ENCODE measurements around the gene SLC35F1.
A peak's percentile ranks its signal among the peaks of the same experiment; 100 is the strongest.

Gene SLC35F1

GRCh38 chr6:118152524-118152923, 245.5 kb downstream of the SLC35F1 start:
- Mint-ChIP-seq H3K27me3 (peaks cover 22% of the 10 kb centered on the region), H3K27ac (ENCODE audit: low read depth) (no peak overlapping the region), H3K4me3 (no peak overlapping the region), H3K4me1 (no peaks in the 10 kb centered on the region), H3K9me3 (no peaks in the 10 kb centered on the region), H3K36me3 (ENCODE audit: insufficient read depth) (peaks cover 1% of the 10 kb centered on the region)
- ATAC-seq (replicated peaks; ENCODE audit: extremely low read depth, poor library complexity, severe bottlenecking): no peak
- no peak for DNase-seq (ENCODE audit: low spot score in 2 of 2)

GRCh38 chr6:118161343-118161742, 254.3 kb downstream of the SLC35F1 start:
- H3K4me1 Mint-ChIP-seq: no peaks in the 10 kb centered on the region

GRCh38 chr6:118163542-118163941, 256.5 kb downstream of the SLC35F1 start:
- H3K4me3 Mint-ChIP-seq: no peak overlapping the region
- ATAC-seq (replicated peaks; ENCODE audit: extremely low read depth, poor library complexity, severe bottlenecking): no peak
- no peak overlapping the region for H3K27ac Mint-ChIP-seq (ENCODE audit: low read depth)
- H3K9me3 Mint-ChIP-seq: no peaks in the 10 kb centered on the region
- peaks cover 24% of the 10 kb centered on the region for H3K27me3 Mint-ChIP-seq
- peaks cover 2% of the 10 kb centered on the region for H3K36me3 Mint-ChIP-seq (ENCODE audit: insufficient read depth)
- no peaks in the 10 kb centered on the region for H3K4me1 Mint-ChIP-seq
- no peak for DNase-seq (ENCODE audit: low spot score in 2 of 2)

More at GRCh38 chr6:118161343-118161742, 254.3 kb downstream of the SLC35F1 start:
- ATAC-seq (replicated peaks; ENCODE audit: extremely low read depth, poor library complexity, severe bottlenecking): no peak
- Mint-ChIP-seq H3K4me3 (no peak overlapping the region), H3K9me3 (no peaks in the 10 kb centered on the region), H3K27ac (ENCODE audit: low read depth) (no peak overlapping the region), H3K27me3 (peaks cover 30% of the 10 kb centered on the region), H3K36me3 (ENCODE audit: insufficient read depth) (no peaks in the 10 kb centered on the region)
- no peak for DNase-seq (ENCODE audit: low spot score in 2 of 2)

- ATAC-seq (replicated peaks; ENCODE audit: extremely low read depth, poor library complexity, severe bottlenecking): no peak
- Mint-ChIP-seq H3K27me3 (peaks cover 22% of the 10 kb centered on the region), H3K36me3 (ENCODE audit: insufficient read depth) (peaks cover 2% of the 10 kb centered on the region), H3K4me1 (no peaks in the 10 kb centered on the region), H3K27ac (ENCODE audit: low read depth) (no peak overlapping the region), H3K9me3 (no peaks in the 10 kb centered on the region), H3K4me3 (no peak overlapping the region)
- no peak for DNase-seq (ENCODE audit: low spot score in 2 of 2)
Measured at GRCh38 chr6:118165500-118165899, 258.4 kb downstream of the SLC35F1 start.

- H3K4me3 Mint-ChIP-seq: no peak overlapping the region
- peaks cover 19% of the 10 kb centered on the region for H3K27me3 Mint-ChIP-seq
- peaks cover 2% of the 10 kb centered on the region for H3K9me3 Mint-ChIP-seq
- H3K36me3 Mint-ChIP-seq (ENCODE audit: insufficient read depth): peaks cover 2% of the 10 kb centered on the region
- no peak for DNase-seq (ENCODE audit: low spot score in 2 of 2)
- no peak for ATAC-seq (replicated peaks; ENCODE audit: extremely low read depth, poor library complexity, severe bottlenecking)
- H3K27ac Mint-ChIP-seq (ENCODE audit: low read depth): no peak overlapping the region
- no peaks in the 10 kb centered on the region for H3K4me1 Mint-ChIP-seq
Measured at GRCh38 chr6:118168421-118168820, 261.4 kb downstream of the SLC35F1 start.

GRCh38 chr6:118171852-118172251, 264.8 kb downstream of the SLC35F1 start:
- Mint-ChIP-seq H3K27ac (ENCODE audit: low read depth) (no peak overlapping the region), H3K4me1 (no peaks in the 10 kb centered on the region), H3K27me3 (peaks cover 19% of the 10 kb centered on the region), H3K4me3 (no peak overlapping the region), H3K36me3 (ENCODE audit: insufficient read depth) (peaks cover 2% of the 10 kb centered on the region), H3K9me3 (peaks cover 12% of the 10 kb centered on the region)
- ATAC-seq (replicated peaks; ENCODE audit: extremely low read depth, poor library complexity, severe bottlenecking) (no peak), DNase-seq (ENCODE audit: low spot score in 2 of 2) (no peak)

- ATAC-seq (replicated peaks; ENCODE audit: extremely low read depth, poor library complexity, severe bottlenecking): no peak
- H3K27me3 Mint-ChIP-seq: peaks cover 27% of the 10 kb centered on the region
Measured at GRCh38 chr6:118174071-118174470, 267.0 kb downstream of the SLC35F1 start.

GRCh38 chr6:118177720-118178119, 270.7 kb downstream of the SLC35F1 start:
- DNase-seq (ENCODE audit: low spot score in 2 of 2): no peak
- H3K27ac Mint-ChIP-seq (ENCODE audit: low read depth): no peak overlapping the region
- H3K27me3 Mint-ChIP-seq: peaks cover 51% of the 10 kb centered on the region
- no peaks in the 10 kb centered on the region for H3K36me3 Mint-ChIP-seq (ENCODE audit: insufficient read depth)
- ATAC-seq (replicated peaks; ENCODE audit: extremely low read depth, poor library complexity, severe bottlenecking): no peak
- no peaks in the 10 kb centered on the region for H3K4me1 Mint-ChIP-seq
- H3K4me3 Mint-ChIP-seq: no peak overlapping the region
- H3K9me3 Mint-ChIP-seq: peaks cover 12% of the 10 kb centered on the region

More at GRCh38 chr6:118174071-118174470, 267.0 kb downstream of the SLC35F1 start:
- no peak for DNase-seq (ENCODE audit: low spot score in 2 of 2)
- Mint-ChIP-seq H3K4me1 (no peaks in the 10 kb centered on the region), H3K4me3 (no peak overlapping the region), H3K36me3 (ENCODE audit: insufficient read depth) (no peaks in the 10 kb centered on the region), H3K27ac (ENCODE audit: low read depth) (no peak overlapping the region), H3K9me3 (peaks cover 12% of the 10 kb centered on the region)

GRCh38 chr6:118179048-118179447, 272.0 kb downstream of the SLC35F1 start:
- peaks cover 5% of the 10 kb centered on the region for H3K9me3 Mint-ChIP-seq
- no peak overlapping the region for H3K4me3 Mint-ChIP-seq
- no peak for DNase-seq (ENCODE audit: low spot score in 2 of 2)

GRCh38 chr6:118186672-118187567, 279.9 kb downstream of the SLC35F1 start:
- H3K27ac Mint-ChIP-seq (ENCODE audit: low read depth): peak overlapping the region; percentile 13
- no peak for ATAC-seq (replicated peaks; ENCODE audit: extremely low read depth, poor library complexity, severe bottlenecking)
- peaks cover 10% of the 10 kb centered on the region for H3K4me1 Mint-ChIP-seq
- H3K27me3 Mint-ChIP-seq: peaks cover 30% of the 10 kb centered on the region
- no peak for DNase-seq (ENCODE audit: low spot score in 2 of 2)
- no peak overlapping the region for H3K4me3 Mint-ChIP-seq
- no peaks in the 10 kb centered on the region for H3K36me3 Mint-ChIP-seq (ENCODE audit: insufficient read depth)
- H3K9me3 Mint-ChIP-seq: no peaks in the 10 kb centered on the region

More at GRCh38 chr6:118179048-118179447, 272.0 kb downstream of the SLC35F1 start:
- H3K4me1 Mint-ChIP-seq: no peaks in the 10 kb centered on the region
- no peaks in the 10 kb centered on the region for H3K36me3 Mint-ChIP-seq (ENCODE audit: insufficient read depth)
- ATAC-seq (replicated peaks; ENCODE audit: extremely low read depth, poor library complexity, severe bottlenecking): no peak
- H3K27ac Mint-ChIP-seq (ENCODE audit: low read depth): no peak overlapping the region
- peaks cover 51% of the 10 kb centered on the region for H3K27me3 Mint-ChIP-seq

GRCh38 chr6:118187568-118188164, 280.6 kb downstream of the SLC35F1 start:
- peaks cover 10% of the 10 kb centered on the region for H3K4me1 Mint-ChIP-seq
- no peak for ATAC-seq (replicated peaks; ENCODE audit: extremely low read depth, poor library complexity, severe bottlenecking)

GRCh38 chr6:118188561-118188960, 281.5 kb downstream of the SLC35F1 start:
- Mint-ChIP-seq H3K27ac (ENCODE audit: low read depth) (no peak overlapping the region), H3K4me3 (no peak overlapping the region), H3K27me3 (peaks cover 29% of the 10 kb centered on the region), H3K9me3 (no peaks in the 10 kb centered on the region), H3K4me1 (peaks cover 10% of the 10 kb centered on the region), H3K36me3 (ENCODE audit: insufficient read depth) (no peaks in the 10 kb centered on the region)
- ATAC-seq (replicated peaks; ENCODE audit: extremely low read depth, poor library complexity, severe bottlenecking) (no peak), DNase-seq (ENCODE audit: low spot score in 2 of 2) (no peak)

More at GRCh38 chr6:118187568-118188164, 280.6 kb downstream of the SLC35F1 start:
- Mint-ChIP-seq H3K36me3 (ENCODE audit: insufficient read depth) (no peaks in the 10 kb centered on the region), H3K27me3 (peaks cover 26% of the 10 kb centered on the region), H3K27ac (ENCODE audit: low read depth) (peak overlapping the region; percentile 13), H3K9me3 (no peaks in the 10 kb centered on the region), H3K4me3 (no peak overlapping the region)
- DNase-seq (ENCODE audit: low spot score in 2 of 2): no peak

GRCh38 chr6:118197539-118197938, 290.5 kb downstream of the SLC35F1 start:
- no peak for ATAC-seq (replicated peaks; ENCODE audit: extremely low read depth, poor library complexity, severe bottlenecking)
- Mint-ChIP-seq H3K9me3 (no peaks in the 10 kb centered on the region), H3K4me1 (no peaks in the 10 kb centered on the region), H3K4me3 (no peak overlapping the region), H3K36me3 (ENCODE audit: insufficient read depth) (peaks cover 2% of the 10 kb centered on the region), H3K27ac (ENCODE audit: low read depth) (no peak overlapping the region), H3K27me3 (peaks cover 13% of the 10 kb centered on the region)
- no peak for DNase-seq (ENCODE audit: low spot score in 2 of 2)
